H1 (cell line): ENCODE measurements around the gene COL19A1. TPM values are rescaled to one million over a fixed set of nuclear protein-coding genes. Genes with fewer than 3 reads are reported as not detected.

Experiments used
- CBX8 ChIP-seq: fragments of 300-800, 300-1000 bp; sonication (generic); IDR thresholded peaks from 2 replicates; pipeline ENCODE4 v1.7.1; 2016; ENCODE audit warnings: low read depth, low read length, borderline replicate concordance
- CHD1 ChIP-seq: IDR thresholded peaks from 2 replicates; pipeline ENCODE4 v1.6.1; 2012; ENCODE audit warnings: low read depth, low read length, improper control_type of control experiment
- HDAC2 ChIP-seq, 2 experiments: fragments of 300-600 bp in 1 of 2; sonication (generic) in 1 of 2; IDR thresholded peaks; 2 replicates each; pipeline ENCODE4 v1.6.1; 2011 to 2012; ENCODE audit warnings: low read depth in 2 of 2, low read length in 2 of 2, mild to moderate bottlenecking in 2 of 2, moderate library complexity in 2 of 2, borderline replicate concordance in 1 of 2, inconsistent platforms in 1 of 2
- KDM5A ChIP-seq: fragments of 200-600 bp; IDR thresholded peaks from 2 replicates; pipeline ENCODE4 v1.7.1; 2012; ENCODE audit warnings: mild to moderate bottlenecking, low read length, inconsistent platforms, mixed read lengths
- POU5F1 ChIP-seq: IDR thresholded peaks from 2 replicates; pipeline ENCODE4 v1.6.1; 2011; ENCODE audit warnings: low read depth, mild to moderate bottlenecking, low read length, moderate library complexity
- SIX5 ChIP-seq: IDR thresholded peaks from 2 replicates; pipeline ENCODE4 v1.6.1; 2011; ENCODE audit warnings: mild to moderate bottlenecking, low read depth, low read length
- polyA plus RNA-seq, 7 experiments: library from polyadenylated mRNA; depleted of rRNA in 3 of 7; stranded (reverse) in 5 of 7; unstranded in 2 of 7; fragments of >200 nt in 5 of 7; fragments of 200-250 nt in 2 of 7; gene quantifications; 1 replicate in 5 of 7; 2 replicates in 1 of 7; 4 replicates in 1 of 7; pipeline versions ENCODE4 v1.2.1 to v1.2.3, GENCODE V29; 2011 to 2013; ENCODE audit warnings: missing spikeins in 2 of 7, mixed read lengths in 2 of 7
- total RNA-seq: library from RNA; stranded (reverse); fragmentation: NEBNext Ultra II Directional; extraction: Animal tissue kit (Norgen Biotek cat#: 25700); gene quantifications from 2 replicates; pipeline ENCODE4 v1.2.1, GENCODE V29; 2021

Gene COL19A1
- total and polyA plus RNA-seq, 2 of the 8 experiments (the other 6 are each of a cell fraction or from before 2014, with no cell fraction given), result not detected

DNA sequence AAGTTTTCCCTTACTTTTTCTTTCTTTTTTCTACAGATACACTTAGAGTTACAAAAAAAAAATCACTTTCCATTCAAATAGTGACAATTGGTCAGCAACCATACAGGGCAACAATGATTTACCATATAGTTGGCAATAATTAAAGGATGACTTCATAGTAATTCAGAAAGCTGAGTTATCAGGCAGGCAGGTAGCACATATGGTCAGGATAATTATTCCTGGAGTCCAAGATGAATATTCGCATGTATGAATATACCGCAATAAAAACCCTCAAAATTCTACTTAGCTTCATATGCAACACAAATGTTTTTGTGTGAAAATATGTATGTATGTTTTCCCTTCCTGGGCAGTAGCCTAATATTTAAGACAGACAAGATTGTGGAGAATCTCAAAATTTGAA, 34.5 kb downstream of the COL19A1 start (continued):
- TF ChIP-seq KDM5A (no peak), SIX5 (no peak), CHD1 (no peak), CBX8 (no peak), POU5F1 (no peak), HDAC2 (IDR thresholded peaks at IDR 0.05; ENCODE audit: borderline replicate concordance in 1 of 2, low read depth in 2 of 2, low read length in 2 of 2) (no peak)
